Measurements from ENCODE around the gene RPA3. TPM values are rescaled to one million over a fixed set of nuclear protein-coding genes. Genes with fewer than 3 reads are reported as not detected.

Gene RPA3
- total and polyA plus RNA-seq, 9 of the 15 experiments (the other 6 are each of a cell fraction or from before 2014, with no cell fraction given): 68.5 to 265 (median 125) TPM

GRCh38 chr7:7687800-7688199 lies 30.6 kb downstream of the RPA3 start:
- BruUV-seq (replicated peaks): no TSS peak
- ChIA-PET CTCF (ENCODE audit: low intra/inter-chr PET ratio) (no interaction called here), POLR2A (interaction anchor here (0.9 kb wide), 1 partner anchor 10 kb away, joined by 3 read pairs; no protein-coding TSS in a partner anchor)
- intact Hi-C loops (cut with micrococcal nuclease): loop anchor here (10.0 kb wide), 1 partner anchor 287 kb away; no protein-coding TSS in a partner anchor
- Histone ChIP-seq H3K27me3 (ENCODE audit: control insufficient read depth in 2 of 2, insufficient read depth in 2 of 2, low read length in 2 of 2) (no peaks in the 10 kb centered on the region), H3K4me3 (no peak overlapping the region), H2AFZ (ENCODE audit: low read depth, low read length) (no peak overlapping the region), H4K20me1 (replicated peaks; ENCODE audit: control insufficient read depth, insufficient read depth, low read length) (no peaks in the 10 kb centered on the region), H3K79me2 (ENCODE audit: control insufficient read depth, insufficient read depth, low read length) (no peaks in the 10 kb centered on the region), H3K9me1 (ENCODE audit: control insufficient read depth, insufficient read depth, low read length) (no peaks in the 10 kb centered on the region), H3K36me3 (ENCODE audit: control insufficient read depth, insufficient read depth, low read length) (no peaks in the 10 kb centered on the region), H3K9ac (ENCODE audit: insufficient read depth in 1 of 2, low read depth in 2 of 2, low read length in 2 of 2) (no peak overlapping the region), H3K4me2 (ENCODE audit: insufficient read depth, low read length) (no peak overlapping the region), H3K27ac (ENCODE audit: extremely low read depth, low read depth, low read length) (no peak overlapping the region), H3K4me1 (replicated peaks in 1 of 2; ENCODE audit: control insufficient read depth in 2 of 2, insufficient read depth in 2 of 2, low read length in 2 of 2) (peaks cover 0 to 8% of the 10 kb centered on the region in 2 experiments; a peak in 2 of 5 replicates), H3K9me3 (replicated peaks; ENCODE audit: control insufficient read depth, insufficient read depth, low read depth, low read length) (no peaks in the 10 kb centered on the region)
- 29% methylated on average over 1 of the region's 1 CpG for WGBS (ENCODE audit: insufficient coverage, low coverage, missing lambda C conversion rate)
- in situ Hi-C loops (cut with MboI): no loop called here
- ATAC-seq: no peak
- no peak for DNase-seq (ENCODE audit: extremely low read depth in 1 of 4, low spot score in 3 of 4)
- FAIRE-seq: no peak
- TF ChIP-seq, protein P1, sequence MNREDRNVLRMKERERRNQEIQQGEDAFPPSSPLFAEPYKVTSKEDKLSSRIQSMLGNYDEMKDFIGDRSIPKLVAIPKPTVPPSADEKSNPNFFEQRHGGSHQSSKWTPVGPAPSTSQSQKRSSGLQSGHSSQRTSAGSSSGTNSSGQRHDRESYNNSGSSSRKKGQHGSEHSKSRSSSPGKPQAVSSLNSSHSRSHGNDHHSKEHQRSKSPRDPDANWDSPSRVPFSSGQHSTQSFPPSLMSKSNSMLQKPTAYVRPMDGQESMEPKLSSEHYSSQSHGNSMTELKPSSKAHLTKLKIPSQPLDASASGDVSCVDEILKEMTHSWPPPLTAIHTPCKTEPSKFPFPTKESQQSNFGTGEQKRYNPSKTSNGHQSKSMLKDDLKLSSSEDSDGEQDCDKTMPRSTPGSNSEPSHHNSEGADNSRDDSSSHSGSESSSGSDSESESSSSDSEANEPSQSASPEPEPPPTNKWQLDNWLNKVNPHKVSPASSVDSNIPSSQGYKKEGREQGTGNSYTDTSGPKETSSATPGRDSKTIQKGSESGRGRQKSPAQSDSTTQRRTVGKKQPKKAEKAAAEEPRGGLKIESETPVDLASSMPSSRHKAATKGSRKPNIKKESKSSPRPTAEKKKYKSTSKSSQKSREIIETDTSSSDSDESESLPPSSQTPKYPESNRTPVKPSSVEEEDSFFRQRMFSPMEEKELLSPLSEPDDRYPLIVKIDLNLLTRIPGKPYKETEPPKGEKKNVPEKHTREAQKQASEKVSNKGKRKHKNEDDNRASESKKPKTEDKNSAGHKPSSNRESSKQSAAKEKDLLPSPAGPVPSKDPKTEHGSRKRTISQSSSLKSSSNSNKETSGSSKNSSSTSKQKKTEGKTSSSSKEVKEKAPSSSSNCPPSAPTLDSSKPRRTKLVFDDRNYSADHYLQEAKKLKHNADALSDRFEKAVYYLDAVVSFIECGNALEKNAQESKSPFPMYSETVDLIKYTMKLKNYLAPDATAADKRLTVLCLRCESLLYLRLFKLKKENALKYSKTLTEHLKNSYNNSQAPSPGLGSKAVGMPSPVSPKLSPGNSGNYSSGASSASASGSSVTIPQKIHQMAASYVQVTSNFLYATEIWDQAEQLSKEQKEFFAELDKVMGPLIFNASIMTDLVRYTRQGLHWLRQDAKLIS (CRISPR knock-in tag; IDR thresholded peaks at IDR 0.05): no peak
- TF ChIP-seq, protein P2, sequence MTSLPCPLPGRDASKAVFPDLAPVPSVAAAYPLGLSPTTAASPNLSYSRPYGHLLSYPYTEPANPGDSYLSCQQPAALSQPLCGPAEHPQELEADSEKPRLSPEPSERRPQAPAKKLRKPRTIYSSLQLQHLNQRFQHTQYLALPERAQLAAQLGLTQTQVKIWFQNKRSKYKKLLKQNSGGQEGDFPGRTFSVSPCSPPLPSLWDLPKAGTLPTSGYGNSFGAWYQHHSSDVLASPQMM (CRISPR knock-in tag; IDR thresholded peaks at IDR 0.05): no peak
- no peak for TF ChIP-seq ZKSCAN3 (CRISPR knock-in tag; IDR thresholded peaks at IDR 0.05)
- no peak for TF ChIP-seq ARID2 (IDR thresholded peaks at IDR 0.05)
- TF ChIP-seq ETS2 (tag; IDR thresholded peaks at IDR 0.05; ENCODE audit: borderline replicate concordance, poor library complexity, severe bottlenecking): no peak
- TF ChIP-seq ZBTB7A (IDR thresholded peaks at IDR 0.05; ENCODE audit: borderline replicate concordance, control insufficient read depth, low read depth, low read length): no peak
- no peak for TF ChIP-seq XRCC5 (IDR thresholded peaks at IDR 0.05; ENCODE audit: low read depth, low read length)
- TF ChIP-seq NELFE (IDR thresholded peaks at IDR 0.05; ENCODE audit: insufficient read depth, insufficient read length): no peak
- TF ChIP-seq, protein P3, sequence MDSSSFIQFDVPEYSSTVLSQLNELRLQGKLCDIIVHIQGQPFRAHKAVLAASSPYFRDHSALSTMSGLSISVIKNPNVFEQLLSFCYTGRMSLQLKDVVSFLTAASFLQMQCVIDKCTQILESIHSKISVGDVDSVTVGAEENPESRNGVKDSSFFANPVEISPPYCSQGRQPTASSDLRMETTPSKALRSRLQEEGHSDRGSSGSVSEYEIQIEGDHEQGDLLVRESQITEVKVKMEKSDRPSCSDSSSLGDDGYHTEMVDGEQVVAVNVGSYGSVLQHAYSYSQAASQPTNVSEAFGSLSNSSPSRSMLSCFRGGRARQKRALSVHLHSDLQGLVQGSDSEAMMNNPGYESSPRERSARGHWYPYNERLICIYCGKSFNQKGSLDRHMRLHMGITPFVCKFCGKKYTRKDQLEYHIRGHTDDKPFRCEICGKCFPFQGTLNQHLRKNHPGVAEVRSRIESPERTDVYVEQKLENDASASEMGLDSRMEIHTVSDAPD (CRISPR knock-in tag; IDR thresholded peaks at IDR 0.05): no peak
- TF ChIP-seq FUS (optimal IDR thresholded peaks at IDR 0.05; ENCODE audit: low read depth, low read length): no peak
- TF ChIP-seq GTF3C2 (IDR thresholded peaks at IDR 0.05; ENCODE audit: borderline replicate concordance, extremely low read depth, insufficient read length): no peak
- TF ChIP-seq YBX1 (IDR thresholded peaks at IDR 0.05): no peak
- TF ChIP-seq RCOR1 (IDR thresholded peaks at IDR 0.05; ENCODE audit: borderline replicate concordance in 1 of 2, low read depth in 2 of 2, low read length in 2 of 2): no peak
- no peak for TF ChIP-seq ZNF696 (CRISPR knock-in tag; conservative IDR thresholded peaks at IDR 0.05)
